Posterior cingulate gyrus (tissue), 11 donors: Measurements from ENCODE around the gene DAPK2.

Experiments used
- DNase-seq, 10 donors: peaks; one replicate each; pipeline versions ENCODE4 v3.0.0 to v3.0.0-alpha.2; 2020 to 2021; ENCODE audit warnings: mixed read lengths in 3 of 10
- intact Hi-C: fragments of 100-400 bp; cut with DNase I; formaldehyde crosslinking; loops from one replicate; pipeline ENCODE4 v1.15.1; 2023

The DAPK2 gene

GRCh38 chr15:63946524-63947065 lies 99.7 kb downstream of the DAPK2 start:
- intact Hi-C loops, result no loop called here
- DNase-seq, result peak in 1 of 10 donors; percentile 59

- peak in 1 of 10 donors; percentile 81 for DNase-seq
- intact Hi-C loops, result loop anchor here (1.0 kb wide), 1 partner anchor 100 kb away; the partner anchor contains the start of gene DAPK2
Observed at GRCh38 chr15:63945838-63946298, 100.4 kb downstream of the DAPK2 start.

- DNase-seq, result peak in 7 of 10 donors; percentile 50 to 89 (median 69)
- intact Hi-C loops, result loop anchor here (1.0 kb wide), 1 partner anchor 101 kb away; the partner anchor contains the start of gene DAPK2
Observed at GRCh38 chr15:63945007-63945788, 101.1 kb downstream of the DAPK2 start.

GRCh38 chr15:63944681-63944955 lies 101.7 kb downstream of the DAPK2 start:
- intact Hi-C loops, result no loop called here
- no peak for DNase-seq

GRCh38 chr15:63943829-63944680 lies 102.2 kb downstream of the DAPK2 start:
- DNase-seq, result peak in 1 of 10 donors; percentile 17
- intact Hi-C loops, result no loop called here

- DNase-seq, result peak in 1 of 10 donors; percentile 22
- intact Hi-C loops, result no loop called here
Observed at GRCh38 chr15:63942486-63943365, 103.6 kb downstream of the DAPK2 start.

- peak in 1 of 10 donors; percentile 48 for DNase-seq
- intact Hi-C loops, result no loop called here
Observed at GRCh38 chr15:63941698-63942465, 104.4 kb downstream of the DAPK2 start.

GRCh38 chr15:63940966-63941620 lies 105.2 kb downstream of the DAPK2 start:
- DNase-seq, result peak in 1 of 10 donors; percentile 25
- intact Hi-C loops, result no loop called here

- intact Hi-C loops, result no loop called here
- peak in 1 of 10 donors; percentile 33 for DNase-seq
Observed at GRCh38 chr15:63939531-63940130, 106.7 kb downstream of the DAPK2 start.

GRCh38 chr15:63938486-63939061 lies 107.7 kb downstream of the DAPK2 start:
- intact Hi-C loops, result no loop called here
- DNase-seq, result peak in 2 of 10 donors; percentile 75 to 81

- peak in 2 of 10 donors; percentile 5 to 44 for DNase-seq
- intact Hi-C loops, result no loop called here
Observed at GRCh38 chr15:63933522-63933921, 112.8 kb downstream of the DAPK2 start.

- peak in 1 of 10 donors; percentile 22 for DNase-seq
Observed at GRCh38 chr15:63931556-63931955, 114.7 kb downstream of the DAPK2 start.

GRCh38 chr15:63930034-63930433 lies 116.3 kb downstream of the DAPK2 start:
- intact Hi-C loops, result no loop called here
- peak in 1 of 10 donors; percentile 59 for DNase-seq

More at GRCh38 chr15:63931556-63931955, 114.7 kb downstream of the DAPK2 start:
- intact Hi-C loops, result no loop called here

- DNase-seq, result peak in 1 of 10 donors; percentile 22
- intact Hi-C loops, result no loop called here
Observed at GRCh38 chr15:63928185-63928842, 118.0 kb downstream of the DAPK2 start.

GRCh38 chr15:63923993-63924950 lies 122.0 kb downstream of the DAPK2 start:
- intact Hi-C loops, result no loop called here
- DNase-seq, result peak in 2 of 10 donors; percentile 40 to 75

GRCh38 chr15:63922916-63923315 lies 123.4 kb downstream of the DAPK2 start:
- peak in 2 of 10 donors; percentile 52 to 66 for DNase-seq
- intact Hi-C loops, result no loop called here
